Fibroblast of lung (primary cell): ENCODE results near the gene TCF4. TPM values are rescaled to one million over a fixed set of nuclear protein-coding genes. Genes with fewer than 3 reads are reported as not detected.
A peak's percentile ranks its signal among the peaks of the same experiment; 100 is the strongest.

Experiments used
- DNase-seq, 2 donors: peaks; one replicate each; pipeline versions ENCODE4 v3.0.0 to v3.0.0-alpha.2; 2010; ENCODE audit warnings: low read depth in 2 of 2
- H2AFZ ChIP-seq: 2 replicates; pipeline ENCODE4 v1.5.1; 2012; ENCODE audit warnings: low read length, control low read depth, inconsistent platforms
- H3K27ac ChIP-seq: 2 replicates; pipeline ENCODE4 v1.5.1; 2011; ENCODE audit warnings: low read length, control low read depth; ENCODE audit not compliant: insufficient read depth
- H3K27me3 ChIP-seq: 2 replicates; pipeline ENCODE4 v1.5.1; 2011; ENCODE audit warnings: mild to moderate bottlenecking, low read length; ENCODE audit not compliant: control insufficient read depth, insufficient read depth
- H3K36me3 ChIP-seq: 2 replicates; pipeline ENCODE4 v1.5.1; 2011; ENCODE audit warnings: low read length; ENCODE audit not compliant: control insufficient read depth, insufficient read depth
- H3K4me1 ChIP-seq: 2 replicates; pipeline ENCODE4 v1.5.1; 2011; ENCODE audit warnings: low read length; ENCODE audit not compliant: control insufficient read depth, insufficient read depth; ENCODE audit errors: extremely low read depth
- H3K4me2 ChIP-seq: 2 replicates; pipeline ENCODE4 v1.5.1; 2011; ENCODE audit warnings: low read length, control low read depth; ENCODE audit not compliant: insufficient read depth; ENCODE audit errors: extremely low read depth
- H3K4me3 ChIP-seq, 4 experiments: fragments of 200-600 bp in 1 of 4; sonication (generic) in 1 of 4; replicated peaks in 1 of 4; 2 replicates each; pipeline ENCODE4 v1.5.1; 2011 to 2016; ENCODE audit warnings: low read length in 4 of 4, low read depth in 3 of 4, mild to moderate bottlenecking in 3 of 4, control low read depth in 2 of 4, inconsistent platforms in 1 of 4, mixed read lengths in 1 of 4; ENCODE audit not compliant: insufficient read depth in 1 of 4; ENCODE audit errors: control extremely low read depth in 1 of 4
- H3K79me2 ChIP-seq: 2 replicates; pipeline ENCODE4 v1.5.1; 2012; ENCODE audit warnings: mild to moderate bottlenecking, low read length, inconsistent platforms; ENCODE audit not compliant: control insufficient read depth, insufficient read depth
- H3K9ac ChIP-seq: 2 replicates; pipeline ENCODE4 v1.5.1; 2011; ENCODE audit warnings: mild to moderate bottlenecking, low read length, control low read depth; ENCODE audit not compliant: insufficient read depth
- H3K9me3 ChIP-seq: 2 replicates; pipeline ENCODE4 v1.5.1; 2012; ENCODE audit warnings: low read depth, low read length; ENCODE audit not compliant: control insufficient read depth, insufficient read depth
- H4K20me1 ChIP-seq: 2 replicates; pipeline ENCODE4 v1.5.1; 2011; ENCODE audit warnings: low read length; ENCODE audit not compliant: control insufficient read depth, insufficient read depth; ENCODE audit errors: extremely low read depth
- CTCF ChIP-seq, 2 donors: IDR thresholded peaks in 1 of 2; conservative IDR thresholded peaks in 1 of 2; 1 replicate in 1 of 2; 2 replicates in 1 of 2; pipeline ENCODE4 v1.5.1; 2011 to 2012; ENCODE audit warnings: low read length in 2 of 2, control low read depth in 1 of 2, inconsistent platforms in 1 of 2, low read depth in 1 of 2, mild to moderate bottlenecking in 1 of 2
- EZH2 ChIP-seq: IDR thresholded peaks from 2 replicates; pipeline ENCODE4 v1.5.1; 2012; ENCODE audit warnings: low read length, control low read depth, mild to moderate bottlenecking; ENCODE audit errors: missing control alignments
- polyA plus RNA-seq, 2 donors: library from polyadenylated mRNA; depleted of rRNA in 1 of 2; stranded (reverse) in 1 of 2; unstranded in 1 of 2; fragments of >200 nt; gene quantifications; 2 replicates each; pipeline ENCODE4 v1.2.1, GENCODE V29; 2011 to 2012; ENCODE audit warnings: missing spikeins in 1 of 2
- total RNA-seq: library from RNA; depleted of rRNA; stranded (reverse); fragments of >200 nt; gene quantifications from 2 replicates; pipeline ENCODE4 v1.2.1, GENCODE V29; 2014

Gene TCF4
- total and polyA plus RNA-seq, 2 donors (not counting 1 experiment from before 2014, with no cell fraction given): 48.9 to 57.6 TPM

- Histone ChIP-seq H3K36me3 (no peaks in the 10 kb centered on the region), H3K27me3 (no peaks in the 10 kb centered on the region), H3K79me2 (peaks cover 7% of the 10 kb centered on the region), H3K4me2 (peak overlapping the region; percentile 11), H3K9me3 (no peaks in the 10 kb centered on the region), H2AFZ (no peak overlapping the region), H3K27ac (no peak overlapping the region), H3K4me3 (no peak overlapping the region), H4K20me1 (no peaks in the 10 kb centered on the region), H3K4me1 (peaks cover 6% of the 10 kb centered on the region), H3K9ac (no peak overlapping the region)
- TF ChIP-seq EZH2 (no peak), CTCF (conservative IDR thresholded peaks at IDR 0.05 in 1 of 2, IDR thresholded peaks at IDR 0.05 in 1 of 2; ENCODE audit: low read depth in 1 of 2, low read length in 2 of 2) (no peak)
- peak; percentile 42 to 64 for DNase-seq
These were observed 98.7 kb downstream of the TCF4 start for GRCh38 chr18:55489034-55489986.

- Histone ChIP-seq H3K9ac (no peak overlapping the region), H3K36me3 (no peaks in the 10 kb centered on the region), H3K27me3 (no peaks in the 10 kb centered on the region), H3K4me1 (peaks cover 6% of the 10 kb centered on the region), H3K9me3 (no peaks in the 10 kb centered on the region), H3K27ac (no peak overlapping the region), H2AFZ (no peak overlapping the region), H3K4me2 (no peak overlapping the region), H3K79me2 (peaks cover 7% of the 10 kb centered on the region), H4K20me1 (no peaks in the 10 kb centered on the region), H3K4me3 (no peak overlapping the region)
- no peak for DNase-seq
- TF ChIP-seq CTCF (conservative IDR thresholded peaks at IDR 0.05 in 1 of 2, IDR thresholded peaks at IDR 0.05 in 1 of 2; ENCODE audit: low read depth in 1 of 2, low read length in 2 of 2) (no peak), EZH2 (no peak)
These were observed 99.5 kb downstream of the TCF4 start for GRCh38 chr18:55488473-55488872.

- H4K20me1 ChIP-seq: no peaks in the 10 kb centered on the region
- H3K4me2 ChIP-seq: no peak overlapping the region
- H3K79me2 ChIP-seq: peaks cover 7% of the 10 kb centered on the region
- TF ChIP-seq CTCF (conservative IDR thresholded peaks at IDR 0.05 in 1 of 2, IDR thresholded peaks at IDR 0.05 in 1 of 2; ENCODE audit: low read depth in 1 of 2, low read length in 2 of 2) (no peak), EZH2 (no peak)
- H3K4me3 ChIP-seq: no peak overlapping the region
- H3K9me3 ChIP-seq: no peaks in the 10 kb centered on the region
- H3K36me3 ChIP-seq: no peaks in the 10 kb centered on the region
- peaks cover 6% of the 10 kb centered on the region for H3K4me1 ChIP-seq
- H3K27me3 ChIP-seq: no peaks in the 10 kb centered on the region
- no peak overlapping the region for H3K9ac ChIP-seq
- H2AFZ ChIP-seq: no peak overlapping the region
- no peak for DNase-seq
- H3K27ac ChIP-seq: no peak overlapping the region
These were observed 100.0 kb downstream of the TCF4 start for GRCh38 chr18:55487997-55488396.
